ENCODE measurements around the gene B3GALT2.
"Not testable (repeated sequence)": the region's sequence is repeated elsewhere in the genome, so short reads cannot be mapped to it uniquely, and the experiment has no call there.

B3GALT2 gene, protein sequence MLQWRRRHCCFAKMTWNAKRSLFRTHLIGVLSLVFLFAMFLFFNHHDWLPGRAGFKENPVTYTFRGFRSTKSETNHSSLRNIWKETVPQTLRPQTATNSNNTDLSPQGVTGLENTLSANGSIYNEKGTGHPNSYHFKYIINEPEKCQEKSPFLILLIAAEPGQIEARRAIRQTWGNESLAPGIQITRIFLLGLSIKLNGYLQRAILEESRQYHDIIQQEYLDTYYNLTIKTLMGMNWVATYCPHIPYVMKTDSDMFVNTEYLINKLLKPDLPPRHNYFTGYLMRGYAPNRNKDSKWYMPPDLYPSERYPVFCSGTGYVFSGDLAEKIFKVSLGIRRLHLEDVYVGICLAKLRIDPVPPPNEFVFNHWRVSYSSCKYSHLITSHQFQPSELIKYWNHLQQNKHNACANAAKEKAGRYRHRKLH

GRCh38 chr1:193185901-193186731 is at the start of gene B3GALT2:
B3GALT2 (minus strand) TSS chr1:193186613; CDS start chr1:193181562, 5,051 bp downstream.
- DNase-seq (ENCODE audit: low read depth), result no peak
- no peak for TF ChIP-seq MAX (IDR thresholded peaks at IDR 0.05; ENCODE audit: low read depth, low read length)
- no peak for TF ChIP-seq POLR2A (IDR thresholded peaks at IDR 0.05; ENCODE audit: extremely low read depth, insufficient read length)
- no peak for TF ChIP-seq MYC (IDR thresholded peaks at IDR 0.05; ENCODE audit: low read depth, low read length)
- no peak for TF ChIP-seq CTCF (IDR thresholded peaks at IDR 0.05; ENCODE audit: low read depth, low read length)
- no peak within 1 kb of the TSS for H3K4me3 ChIP-seq (ENCODE audit: low read depth, low read length)

GRCh38 chr1:193234530-193234929 is 48.1 kb upstream of the B3GALT2 start:
- H3K4me3 ChIP-seq (ENCODE audit: low read depth, low read length), result no peak overlapping the region
- no peak for DNase-seq (ENCODE audit: low read depth)
- TF ChIP-seq MAX (IDR thresholded peaks at IDR 0.05; ENCODE audit: low read depth, low read length), result no peak
- no peak for TF ChIP-seq MYC (IDR thresholded peaks at IDR 0.05; ENCODE audit: low read depth, low read length)
- no peak for TF ChIP-seq POLR2A (IDR thresholded peaks at IDR 0.05; ENCODE audit: extremely low read depth, insufficient read length)
- TF ChIP-seq CTCF (IDR thresholded peaks at IDR 0.05; ENCODE audit: low read depth, low read length), result no peak

DNA sequence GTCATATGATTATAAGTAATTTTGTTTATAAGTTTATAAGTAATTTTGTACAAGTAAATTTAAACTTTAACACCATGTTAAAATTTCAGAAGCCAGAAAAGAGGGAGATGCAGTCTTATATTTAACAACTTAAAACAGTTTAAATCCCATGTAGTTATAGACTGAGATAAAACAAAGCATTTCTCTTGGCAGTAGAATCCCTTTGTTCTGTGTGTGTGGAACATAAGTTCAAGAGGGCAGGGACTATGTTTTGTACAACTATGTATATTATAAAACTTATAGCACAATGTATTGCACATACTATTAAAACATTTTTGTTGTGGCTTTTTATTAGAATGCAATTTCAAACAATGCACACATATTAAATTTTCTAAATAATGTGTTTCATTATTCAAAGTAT is 44.7 kb upstream of the B3GALT2 start:
- DNase-seq (ENCODE audit: low read depth); H3K4me3 ChIP-seq (ENCODE audit: low read depth, low read length): not testable (repeated sequence)

DNA sequence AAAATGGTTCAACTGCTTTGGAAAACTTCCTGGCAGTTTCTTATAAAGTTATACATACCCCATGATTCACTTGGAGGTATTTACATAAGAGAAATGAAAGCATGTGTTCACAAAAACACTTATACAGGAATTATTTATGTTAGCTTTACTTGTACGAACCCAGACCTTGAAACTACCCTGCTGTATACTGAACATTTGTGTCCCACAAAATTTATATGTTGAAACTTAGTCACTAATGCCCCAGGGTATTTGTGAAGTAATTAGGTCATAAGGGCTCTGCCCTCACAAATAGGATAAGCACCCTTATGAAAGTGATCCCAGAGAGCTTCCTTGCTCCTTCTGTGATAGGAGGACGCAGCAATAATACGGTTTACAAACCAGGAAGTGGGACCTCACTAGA is 42.7 kb upstream of the B3GALT2 start:
- TF ChIP-seq CTCF (IDR thresholded peaks at IDR 0.05; ENCODE audit: low read depth, low read length), result no peak
- DNase-seq (ENCODE audit: low read depth), result peak; percentile 10
- H3K4me3 ChIP-seq (ENCODE audit: low read depth, low read length), result no peak overlapping the region

- DNase-seq (ENCODE audit: low read depth), result no peak
- no peak overlapping the region for H3K4me3 ChIP-seq (ENCODE audit: low read depth, low read length)
- TF ChIP-seq CTCF (IDR thresholded peaks at IDR 0.05; ENCODE audit: low read depth, low read length) (no peak), MYC (IDR thresholded peaks at IDR 0.05; ENCODE audit: low read depth, low read length) (no peak), MAX (IDR thresholded peaks at IDR 0.05; ENCODE audit: low read depth, low read length) (no peak), POLR2A (IDR thresholded peaks at IDR 0.05; ENCODE audit: extremely low read depth, insufficient read length) (no peak)
Observed at GRCh38 chr1:193222056-193222615, 35.7 kb upstream of the B3GALT2 start.

DNA sequence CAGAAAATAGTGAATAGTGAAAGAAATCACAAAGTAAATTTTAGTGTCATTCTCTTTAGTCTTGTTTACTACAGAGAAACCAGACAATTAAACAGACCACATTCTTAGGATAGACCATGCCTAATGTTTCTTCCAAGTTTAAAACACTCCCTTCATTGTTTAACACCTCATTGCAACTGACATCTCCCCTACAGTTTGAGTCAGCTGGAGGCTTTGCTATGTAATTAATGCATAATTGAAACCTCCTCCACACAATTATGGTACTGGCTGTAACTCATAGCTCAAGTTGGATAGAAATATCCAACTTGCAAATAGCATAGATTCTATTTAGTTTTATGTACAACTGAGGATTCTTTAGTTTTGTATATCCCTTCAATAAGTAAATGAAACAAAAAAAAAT is 35.2 kb upstream of the B3GALT2 start:
- DNase-seq (ENCODE audit: low read depth), result no peak
- no peak overlapping the region for H3K4me3 ChIP-seq (ENCODE audit: low read depth, low read length)
- no peak for TF ChIP-seq POLR2A (IDR thresholded peaks at IDR 0.05; ENCODE audit: extremely low read depth, insufficient read length)
- no peak for TF ChIP-seq CTCF (IDR thresholded peaks at IDR 0.05; ENCODE audit: low read depth, low read length)
- TF ChIP-seq MYC (IDR thresholded peaks at IDR 0.05; ENCODE audit: low read depth, low read length), result no peak
